Hematopoietic multipotent progenitor cell treated with erythropoietin and hydrocortisone succinate and interleukin-3 and kit ligand, for 15 days (in vitro differentiated cells): ENCODE measurements around the gene ZDHHC13.

Source experiments
- DNase-seq: peaks from one replicate; pipeline ENCODE4 v3.0.0-alpha.2; 2015; ENCODE audit warnings: low spot score

ZDHHC13 gene

DNA sequence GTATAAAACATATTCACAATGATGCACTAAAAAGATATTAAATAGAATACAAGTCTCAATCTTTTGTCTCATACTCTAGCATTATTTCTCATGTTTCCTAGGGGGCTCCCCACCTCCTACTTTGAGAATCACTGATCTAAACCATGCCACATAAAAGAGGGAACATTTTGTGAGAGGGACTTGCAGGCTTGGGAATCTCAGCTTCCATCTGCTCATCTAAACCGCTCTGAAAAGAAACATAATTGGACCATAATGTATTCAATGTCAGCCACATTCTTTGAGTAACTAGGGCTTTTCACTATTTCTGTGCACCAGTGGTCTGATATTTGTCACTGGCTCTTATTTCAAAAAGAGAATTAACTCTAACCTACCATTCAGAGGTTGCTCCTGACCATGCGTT is 91.2 kb downstream of the ZDHHC13 start:
- DNase-seq, result no peak

DNA sequence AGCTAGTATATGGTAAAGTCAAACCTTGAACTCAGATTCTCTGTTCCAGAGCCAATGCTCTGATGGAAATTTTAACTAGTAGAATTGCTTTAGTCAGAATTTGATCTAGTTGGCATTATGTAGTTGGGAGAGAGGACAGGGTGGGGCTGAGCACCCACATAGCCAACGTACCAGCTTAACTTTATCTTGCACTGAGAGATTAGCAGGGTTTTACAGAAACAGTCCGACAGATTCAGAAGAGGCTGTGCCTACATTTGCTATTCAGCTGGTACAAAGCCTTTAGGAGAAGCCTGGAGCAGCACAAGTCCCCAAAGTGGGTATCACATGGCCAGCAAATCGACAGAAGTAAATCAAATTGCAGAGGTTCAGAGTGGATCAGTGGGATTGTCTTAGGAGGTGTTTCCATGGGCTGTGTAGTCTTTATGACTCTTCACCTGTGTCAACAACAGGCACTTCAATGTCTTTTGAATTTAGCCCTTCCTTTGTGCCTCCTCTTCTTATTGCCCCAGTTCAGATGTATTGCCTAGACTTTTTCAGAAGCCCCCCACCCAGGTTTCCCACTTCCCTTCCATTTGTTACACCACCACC is 92.1 kb downstream of the ZDHHC13 start:
- no peak for DNase-seq

DNA sequence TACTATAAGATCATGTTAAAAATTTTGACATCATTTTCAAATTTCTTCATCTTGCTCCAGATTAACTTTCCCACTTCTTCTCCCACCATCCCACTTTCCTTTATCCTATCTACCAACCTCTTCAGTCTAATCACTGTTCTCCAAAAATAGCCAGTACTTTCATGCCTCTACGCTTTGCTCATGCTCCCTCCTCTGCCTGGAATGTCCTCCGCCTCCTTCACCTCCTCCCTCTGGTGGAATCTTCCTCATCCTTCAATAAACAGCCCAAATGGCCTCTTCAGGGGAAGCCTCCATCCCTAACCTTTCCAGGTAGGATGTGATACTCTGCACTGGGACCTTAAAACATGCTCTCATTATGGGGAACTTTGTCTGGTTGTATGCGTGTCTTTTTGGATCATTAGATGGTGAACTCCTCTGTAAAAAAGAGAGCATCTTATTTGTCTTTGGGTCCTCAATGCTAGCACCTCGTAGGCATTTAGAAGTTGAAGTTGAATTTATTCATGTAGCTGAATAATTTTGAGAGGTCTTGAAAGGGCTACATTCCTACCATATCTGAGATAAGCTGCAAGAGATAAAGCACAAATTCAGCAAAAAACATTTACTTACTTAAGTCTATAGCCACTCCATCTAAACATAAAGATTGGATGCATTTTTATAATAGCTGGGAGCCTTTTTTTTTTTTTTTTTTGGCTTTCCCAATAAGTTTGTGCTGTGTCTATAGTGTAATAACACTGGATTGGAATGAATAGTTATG is 92.8 kb downstream of the ZDHHC13 start:
- DNase-seq, result no peak

DNA sequence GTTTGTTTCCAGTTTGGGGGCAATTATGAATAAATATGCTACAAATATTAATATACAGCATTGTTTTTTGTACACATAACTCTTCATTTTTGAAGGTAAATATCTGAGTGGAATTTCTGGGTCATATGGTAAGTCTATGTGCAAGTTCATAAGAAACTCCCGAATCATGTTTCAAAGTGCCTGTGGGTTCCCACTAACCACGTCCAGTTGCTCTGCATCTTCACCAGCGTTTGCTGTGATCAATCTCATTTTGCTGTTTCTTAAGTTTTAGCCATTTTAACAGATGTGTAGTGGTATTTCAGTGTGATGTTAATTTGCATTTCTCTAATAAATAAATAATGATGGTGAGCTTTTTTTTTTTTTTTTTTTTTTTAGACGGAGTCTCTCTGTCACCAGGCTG is 99.1 kb downstream of the ZDHHC13 start:
- DNase-seq, result no peak

DNA sequence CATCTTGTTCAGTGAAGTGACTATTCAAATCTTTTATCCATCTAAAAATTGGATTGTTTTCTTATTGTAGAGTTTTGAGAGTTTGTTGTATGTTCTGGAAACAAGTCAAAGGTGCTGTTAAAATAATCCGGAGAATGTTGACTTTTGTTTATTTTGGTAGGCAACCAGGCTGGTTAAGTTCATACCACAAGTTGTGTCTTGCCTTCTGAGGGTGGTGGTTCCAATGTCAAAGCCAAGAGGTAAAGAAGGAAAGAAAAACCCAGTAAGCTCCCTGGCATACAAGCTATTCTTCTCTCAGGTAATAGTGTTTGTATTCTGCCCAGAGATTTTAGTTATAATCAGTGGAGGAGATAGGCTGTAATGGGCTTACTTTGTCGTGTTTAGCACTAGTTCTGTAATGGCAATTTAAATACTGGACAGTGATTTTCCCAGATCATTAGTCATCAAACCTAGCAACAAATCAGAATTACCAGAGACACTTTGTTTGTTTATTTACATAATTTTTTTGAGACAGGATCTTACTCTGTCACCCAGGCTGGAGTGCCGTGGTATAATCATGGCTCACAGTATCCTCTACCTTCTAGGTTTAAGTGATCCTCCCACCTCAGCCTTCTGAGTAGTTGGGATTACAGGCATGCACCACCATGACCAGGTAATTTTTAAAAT is 99.9 kb downstream of the ZDHHC13 start:
- no peak for DNase-seq

DNA sequence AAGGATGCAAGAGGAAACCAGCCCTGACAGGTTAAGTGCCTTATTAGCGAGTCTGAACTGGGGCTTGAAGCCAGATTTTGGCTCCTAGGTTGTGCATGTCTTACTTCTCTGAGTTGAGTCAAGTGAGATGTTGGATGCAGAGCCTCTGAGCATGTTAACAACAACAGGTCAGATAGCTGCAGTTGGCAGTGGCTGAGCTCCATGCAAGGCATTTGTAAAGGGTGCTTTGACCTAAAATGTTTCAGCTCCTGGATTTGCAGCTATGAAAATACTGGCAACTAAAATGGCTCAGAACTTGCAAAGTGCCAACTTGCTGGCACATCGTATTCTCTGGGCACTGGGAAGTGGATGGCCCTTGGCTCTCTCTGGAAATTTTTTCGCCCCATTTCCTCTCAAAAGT is 101.2 kb downstream of the ZDHHC13 start:
- no peak for DNase-seq

DNA sequence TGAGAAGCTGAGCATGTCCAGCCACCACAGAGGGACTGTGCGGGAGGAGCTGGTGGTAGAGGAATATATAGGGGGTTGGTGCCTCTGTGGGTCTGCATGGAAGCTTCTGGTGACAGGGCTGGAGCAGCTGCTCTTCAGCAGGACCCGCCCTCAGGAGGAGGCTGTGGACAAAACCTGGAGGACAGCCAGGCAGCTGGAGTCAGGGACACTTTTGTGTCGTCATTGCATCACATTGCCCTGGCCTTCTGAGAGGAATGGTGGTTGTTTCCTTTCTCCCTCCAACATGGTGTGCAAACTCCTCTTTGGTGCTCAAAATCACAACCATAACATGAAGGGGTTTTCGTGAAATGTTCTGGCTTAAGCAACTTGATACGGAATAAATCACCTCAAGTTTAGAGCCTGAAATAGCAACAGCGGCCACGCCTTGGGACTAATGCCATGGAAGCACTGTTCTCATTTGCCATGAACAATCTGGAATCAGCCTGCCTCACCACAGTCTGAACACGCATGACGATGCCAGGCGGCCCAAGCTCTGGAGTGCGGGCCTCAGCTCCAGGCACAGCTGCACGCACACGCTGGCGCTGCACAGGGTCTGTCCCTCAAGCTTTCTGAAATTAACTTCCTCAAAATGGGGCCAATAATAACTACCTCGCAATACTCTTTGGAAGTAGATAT is 102.0 kb downstream of the ZDHHC13 start:
- DNase-seq, result no peak

DNA sequence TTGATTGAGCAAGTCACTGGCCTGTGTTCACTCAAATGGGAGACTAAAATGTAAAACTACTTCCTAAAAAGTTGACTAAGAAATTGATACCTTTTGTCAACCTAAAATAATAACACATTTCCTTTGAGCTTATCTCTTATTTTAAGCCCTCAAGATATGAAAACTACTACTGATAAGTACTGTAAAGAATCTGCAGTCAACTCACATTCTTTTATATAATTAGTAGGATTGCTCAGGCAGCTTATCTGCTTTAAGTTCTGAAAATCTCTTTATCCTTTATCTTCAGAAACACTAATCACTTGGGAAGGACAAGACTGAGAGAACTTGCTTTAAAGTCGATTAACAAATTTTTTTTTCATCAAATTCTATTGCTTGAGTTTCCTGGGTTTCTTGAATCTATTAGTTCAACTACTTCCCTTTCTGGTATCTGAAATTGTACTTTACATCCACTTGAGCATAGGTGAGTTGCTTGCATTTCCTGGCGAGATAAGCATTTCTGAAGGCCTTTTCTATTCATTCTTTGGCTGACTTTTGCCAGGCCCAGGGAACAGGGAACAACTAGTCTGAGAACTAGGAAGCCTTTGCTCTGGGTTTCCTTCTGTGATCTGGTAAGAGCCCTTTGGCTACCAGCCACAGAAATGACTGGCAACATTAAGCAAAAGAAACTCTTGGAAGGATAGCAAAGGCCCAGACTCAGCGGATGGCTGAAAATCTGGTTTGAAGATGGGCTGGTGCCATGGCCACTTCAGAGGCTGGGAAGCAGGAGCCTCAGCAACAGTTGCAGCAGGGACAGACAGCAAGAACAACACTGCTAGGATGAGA is 104.1 kb downstream of the ZDHHC13 start:
- DNase-seq, result no peak

DNA sequence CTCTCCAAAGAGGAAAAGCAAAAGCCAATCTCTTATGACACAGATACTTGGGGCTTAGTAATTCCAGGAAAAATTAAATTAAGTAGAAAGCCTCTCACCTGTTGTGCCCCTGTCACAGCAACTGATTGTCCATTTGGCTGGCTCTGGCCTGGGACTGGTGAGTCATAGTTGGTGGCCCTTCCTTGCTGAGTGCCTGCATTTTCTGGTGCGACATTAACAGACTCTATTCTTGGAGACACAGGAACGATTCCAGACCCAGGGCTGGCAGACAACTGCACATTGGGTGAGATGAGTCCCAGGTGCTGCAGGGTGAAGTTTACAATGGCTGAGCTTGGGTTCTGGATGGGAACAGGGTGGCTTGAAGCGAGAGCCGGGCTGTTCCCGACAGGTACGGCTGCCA is 108.2 kb downstream of the ZDHHC13 start:
- no peak for DNase-seq

DNA sequence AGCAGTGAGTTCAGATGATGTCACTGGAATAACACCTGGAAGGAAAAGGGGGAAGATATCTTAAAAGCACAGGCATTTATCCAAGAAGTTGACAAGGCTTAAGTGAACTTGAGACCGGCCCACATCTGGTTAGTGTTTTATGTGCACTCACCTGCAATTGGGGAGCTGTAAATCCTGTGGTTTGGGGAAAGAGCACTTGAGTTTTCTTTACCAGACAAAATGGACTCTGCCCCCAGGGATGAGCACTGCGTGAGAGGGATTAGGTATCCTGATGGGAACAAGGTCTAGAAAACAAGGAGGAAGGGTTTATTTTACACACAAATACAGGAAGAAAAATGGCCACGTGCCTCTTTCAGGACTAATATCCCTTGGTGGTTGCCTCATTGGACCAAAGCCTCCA is 108.6 kb downstream of the ZDHHC13 start:
- DNase-seq, result no peak
